Activated CD4-positive, CD25-positive, alpha-beta regulatory T cell (primary cell): ENCODE measurements around the gene BICD1.

ENCODE experiments used
- DNase-seq, 4 experiments: peaks; one replicate each; lab custom pipeline; 2025; lab: John Stamatoyannopoulos, UW

Gene BICD1

GRCh38 chr12:32102234-32102633, 4.4 kb upstream of the BICD1 start:
- no peak for DNase-seq

GRCh38 chr12:32104572-32105355, 1.9 kb upstream of the BICD1 start:
- no peak for DNase-seq

GRCh38 chr12:32105986-32106516, 596 bp upstream of the BICD1 start:
- no peak for DNase-seq

- DNase-seq: peak in 2 of 4 experiments; percentile 4 to 12
Measured at GRCh38 chr12:32107359-32108267, 966 bp downstream of the BICD1 start.

- no peak for DNase-seq
Measured at GRCh38 chr12:32108787-32109186, 2.1 kb downstream of the BICD1 start.

- no peak for DNase-seq
Measured at GRCh38 chr12:32110417-32110816, 3.8 kb downstream of the BICD1 start.

GRCh38 chr12:32110942-32111341, 4.3 kb downstream of the BICD1 start:
- no peak for DNase-seq

GRCh38 chr12:32115404-32116104, 8.9 kb downstream of the BICD1 start:
- no peak for DNase-seq

GRCh38 chr12:32116897-32117296, 10.2 kb downstream of the BICD1 start:
- DNase-seq: no peak

- DNase-seq: no peak
Measured at GRCh38 chr12:32117316-32117715, 10.7 kb downstream of the BICD1 start.

GRCh38 chr12:32118806-32119205, 12.2 kb downstream of the BICD1 start:
- no peak for DNase-seq

- DNase-seq: no peak
Measured at GRCh38 chr12:32120419-32120818, 13.8 kb downstream of the BICD1 start.

GRCh38 chr12:32124637-32125036, 18.0 kb downstream of the BICD1 start:
- no peak for DNase-seq

GRCh38 chr12:32125455-32126084, 18.9 kb downstream of the BICD1 start:
- no peak for DNase-seq

GRCh38 chr12:32126720-32127119, 20.1 kb downstream of the BICD1 start:
- DNase-seq: no peak

- no peak for DNase-seq
Measured at GRCh38 chr12:32131666-32132065, 25.0 kb downstream of the BICD1 start.

- DNase-seq: peak in 2 of 4 experiments; percentile 11 to 39
Measured at GRCh38 chr12:32134101-32134888, 27.6 kb downstream of the BICD1 start.

- DNase-seq: no peak
Measured at GRCh38 chr12:32135967-32136366, 29.3 kb downstream of the BICD1 start.

GRCh38 chr12:32136404-32136803, 29.8 kb downstream of the BICD1 start:
- no peak for DNase-seq

GRCh38 chr12:32139064-32139421, 32.4 kb downstream of the BICD1 start:
- peak in 1 of 4 experiments; percentile 7 for DNase-seq

GRCh38 chr12:32140877-32141276, 34.2 kb downstream of the BICD1 start:
- no peak for DNase-seq
